Anterior cingulate cortex (tissue), 58 donors: ENCODE results near the gene PHF24.
"Not testable (repeated sequence)": the region's sequence is repeated elsewhere in the genome, so short reads cannot be mapped to it uniquely, and the experiment has no call there.

ENCODE experiments used
- DNase-seq, 58 donors: peaks; one replicate each; lab custom pipeline; 2025; lab: John Stamatoyannopoulos, UW

Gene PHF24

GRCh38 chr9:34994900-34995669, 37.0 kb downstream of the PHF24 start:
- DNase-seq, result peak in 2 of 58 donors; percentile 14 to 24

DNA sequence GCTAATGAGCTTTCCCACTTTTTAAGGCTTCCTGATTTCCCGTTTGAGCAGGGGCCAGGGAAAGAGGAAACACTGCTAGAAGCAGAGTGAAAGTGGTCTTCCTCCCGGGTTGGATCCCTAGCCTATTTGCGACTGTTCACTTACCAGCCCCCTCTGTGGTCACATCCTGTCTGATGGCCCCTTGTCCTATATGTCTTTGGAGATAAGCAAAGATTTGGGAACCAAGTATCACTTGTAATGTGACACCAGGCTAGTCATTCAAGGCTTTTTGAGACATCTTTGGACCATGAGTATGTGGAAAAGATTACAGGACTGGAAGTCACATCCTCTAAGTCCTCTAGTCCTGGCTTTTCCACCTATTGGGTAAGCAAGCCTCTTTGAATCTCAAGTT, 37.6 kb downstream of the PHF24 start:
- no peak for DNase-seq

GRCh38 chr9:34996181-34996904, 38.3 kb downstream of the PHF24 start:
- DNase-seq, result no peak

- no peak for DNase-seq
These were observed 38.8 kb downstream of the PHF24 start for GRCh38 chr9:34996905-34997279.

DNA sequence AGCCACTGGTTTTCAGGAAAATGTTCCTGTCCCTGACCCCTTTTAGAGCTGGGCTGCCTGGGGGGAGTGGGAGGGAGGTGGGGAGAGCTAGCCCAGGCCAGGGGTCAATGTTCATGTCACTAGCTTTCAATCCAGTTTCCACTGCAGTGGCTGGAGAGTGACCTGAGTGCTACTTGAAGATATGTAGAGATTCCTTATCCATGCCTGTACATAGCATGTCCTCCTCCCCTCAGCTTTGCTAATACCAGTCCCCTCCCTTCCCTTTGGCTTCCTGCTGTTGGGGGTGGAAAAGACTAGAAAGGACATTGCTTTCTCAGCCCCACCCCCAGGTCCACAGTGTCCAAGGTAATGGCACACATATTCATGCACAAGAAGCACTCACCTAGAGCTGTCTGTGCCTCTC, 39.3 kb downstream of the PHF24 start:
- no peak for DNase-seq

- no peak for DNase-seq
These were observed 40.2 kb downstream of the PHF24 start for GRCh38 chr9:34998266-34998665.

- no peak for DNase-seq
These were observed 41.5 kb downstream of the PHF24 start for GRCh38 chr9:34999576-34999975.

DNA sequence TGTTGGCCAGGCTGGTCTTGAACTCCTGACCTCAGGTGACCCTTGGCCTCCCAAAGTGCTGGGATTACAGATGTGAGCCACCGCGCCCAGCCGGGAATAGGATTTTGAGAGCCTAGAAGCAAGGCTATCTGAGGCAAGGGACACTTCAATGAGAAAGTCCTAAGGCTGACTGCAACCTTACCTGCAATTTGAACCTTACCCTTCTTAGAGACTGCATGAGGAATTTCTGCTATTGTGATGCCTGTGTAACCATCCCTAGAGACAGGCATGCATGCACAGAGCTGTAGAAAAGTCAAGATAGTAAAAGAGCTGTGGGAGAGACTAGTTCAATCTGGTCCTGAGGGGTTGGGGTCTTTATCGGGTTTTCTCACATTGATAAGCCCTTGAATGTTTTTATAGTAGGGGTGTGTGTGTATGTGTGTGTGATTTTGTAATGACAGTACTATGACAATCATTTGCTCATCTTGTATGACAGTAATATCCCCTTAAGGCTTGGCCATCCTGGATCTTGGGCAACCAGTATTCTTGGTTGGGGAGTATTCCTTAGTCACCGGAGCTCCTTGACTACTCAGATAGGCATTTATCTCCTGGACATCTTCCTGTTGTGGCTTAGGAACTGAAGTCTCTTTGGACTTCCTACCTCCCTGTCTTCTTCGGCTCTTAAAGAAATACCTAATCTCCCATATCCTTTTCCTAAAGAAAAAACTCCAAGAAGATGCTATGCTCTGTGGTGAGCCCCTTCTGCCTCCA, 42.6 kb downstream of the PHF24 start:
- no peak for DNase-seq

- DNase-seq, result no peak
These were observed 43.2 kb downstream of the PHF24 start for GRCh38 chr9:35001285-35001677.

GRCh38 chr9:35001803-35002502, 43.9 kb downstream of the PHF24 start:
- DNase-seq, result no peak

- no peak for DNase-seq
These were observed 44.5 kb downstream of the PHF24 start for GRCh38 chr9:35002623-35003022.

DNA sequence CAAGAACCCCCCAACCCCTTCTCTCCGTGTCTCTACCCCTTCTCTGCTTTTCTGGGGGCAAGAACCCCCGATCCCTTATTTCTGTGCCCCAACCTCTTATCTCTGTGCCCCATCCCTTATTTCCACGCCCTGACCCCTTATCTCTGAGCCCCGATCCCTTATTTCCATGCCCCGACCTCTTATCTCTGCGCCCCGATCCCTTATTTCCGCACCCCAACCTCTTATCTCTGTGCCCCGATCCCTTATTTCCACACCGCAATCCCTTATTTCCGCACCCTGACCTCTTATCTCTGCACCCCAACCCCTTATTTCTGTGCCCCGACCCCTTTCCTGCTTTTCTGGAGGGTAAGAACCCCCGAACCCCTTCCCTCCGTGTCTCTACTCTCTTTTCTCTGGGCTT, 46.2 kb downstream of the PHF24 start:
- DNase-seq, result not testable (repeated sequence)

DNA sequence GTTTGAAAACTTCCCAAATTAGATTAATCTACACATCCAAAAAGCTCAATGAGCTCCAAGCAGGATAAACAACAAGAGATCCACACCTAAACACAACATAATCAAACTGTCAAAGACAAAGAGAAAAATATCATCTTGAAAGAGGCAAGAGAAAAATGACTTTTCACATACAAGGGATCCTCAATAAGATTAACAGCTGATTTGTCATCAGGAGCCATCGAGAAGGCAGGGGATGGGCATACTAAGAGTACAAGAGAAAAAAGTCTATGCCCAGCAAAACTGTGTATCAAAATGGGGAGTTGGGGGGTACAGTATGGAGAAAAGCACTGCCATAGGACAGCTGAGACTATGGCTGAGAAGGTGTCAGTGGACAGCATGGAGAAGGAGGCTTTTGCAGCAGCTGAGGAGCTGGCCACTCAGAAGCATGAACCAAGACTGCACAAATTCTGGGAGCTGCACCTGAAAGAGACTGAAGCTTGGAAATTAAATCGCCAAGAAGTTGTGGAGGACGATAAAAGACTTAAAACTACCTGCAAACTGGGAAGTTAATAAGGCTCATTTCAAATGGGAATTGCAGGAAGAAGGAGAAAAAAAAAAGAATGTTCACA, 52.4 kb downstream of the PHF24 start:
- DNase-seq, result no peak

- no peak for DNase-seq
These were observed 56.4 kb downstream of the PHF24 start for GRCh38 chr9:35014517-35014916.

GRCh38 chr9:35023443-35023842, 65.4 kb downstream of the PHF24 start:
- not testable (repeated sequence) for DNase-seq

- no peak for DNase-seq
These were observed 68.6 kb downstream of the PHF24 start for GRCh38 chr9:35026671-35027070.

GRCh38 chr9:35027374-35027773, 69.3 kb downstream of the PHF24 start:
- no peak for DNase-seq

DNA sequence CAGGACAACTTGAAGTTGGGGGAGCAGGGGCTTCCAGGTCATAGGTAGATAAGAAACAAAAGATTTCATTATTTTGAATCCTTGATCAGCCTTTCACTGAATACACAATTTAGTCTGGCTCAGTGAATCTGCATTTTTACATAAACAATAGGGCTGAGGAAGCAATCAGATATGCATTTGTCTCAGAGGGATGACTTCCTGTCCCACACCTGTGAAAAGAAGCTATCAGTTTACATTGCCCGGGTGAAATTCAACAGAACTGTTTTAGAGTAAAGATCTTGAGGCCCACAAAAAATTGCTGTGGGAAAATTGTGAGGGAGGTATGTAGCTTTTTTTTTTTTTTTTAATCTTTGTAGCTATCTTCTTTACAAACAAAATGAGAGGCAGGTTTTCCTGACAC, 69.8 kb downstream of the PHF24 start:
- no peak for DNase-seq

DNA sequence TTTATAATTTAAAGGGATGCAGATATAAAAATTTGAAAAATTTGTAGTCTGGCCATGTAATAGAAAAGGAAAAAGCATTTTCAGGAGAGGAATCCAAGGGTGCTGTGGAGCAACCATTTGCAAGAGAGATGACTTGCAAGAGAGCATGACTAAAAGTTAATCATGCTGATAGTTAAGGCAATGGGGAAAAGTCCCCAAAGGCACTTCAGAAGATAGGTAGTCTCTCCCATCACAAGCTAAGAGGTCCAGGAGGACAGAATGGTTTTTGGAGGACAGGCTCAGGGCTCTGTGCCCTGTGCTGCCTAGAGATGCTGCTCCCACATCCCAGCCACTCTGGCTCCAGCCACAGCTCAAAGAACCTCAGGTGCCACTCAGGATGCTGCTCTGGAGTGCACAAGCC, 70.3 kb downstream of the PHF24 start:
- no peak for DNase-seq

GRCh38 chr9:35029241-35029640, 71.2 kb downstream of the PHF24 start:
- no peak for DNase-seq
